ENCODE results near the gene AGBL4. TPM values are rescaled to one million over a fixed set of nuclear protein-coding genes. Genes with fewer than 3 reads are reported as not detected.
"Not testable (repeated sequence)": the region's sequence is repeated elsewhere in the genome, so short reads cannot be mapped to it uniquely, and the experiment has no call there.

The AGBL4 gene
- total RNA-seq, 4 donors from 2014 or later, result not detected

- intact Hi-C loops (cut with DNase I; ENCODE audit: low total_unique reads) (no loop called here), in situ Hi-C loops (cut with MboI; ENCODE audit: low sequenced_read_pairs in 4 of 4) (no loop called here)
- no peak for DNase-seq
- no peak for TF ChIP-seq CTCF (IDR thresholded peaks at IDR 0.05 in 4 of 5, conservative IDR thresholded peaks at IDR 0.05 in 1 of 5)
- TF ChIP-seq POLR2A (IDR thresholded peaks at IDR 0.05), result no peak
- ATAC-seq, result no peak
- H3K27ac ChIP-seq, result no peak overlapping the region
- peaks cover 0 to 4% of the 10 kb centered on the region in 2 donors for H3K4me1 ChIP-seq
- no peaks in the 10 kb centered on the region for H3K9me3 ChIP-seq
- H3K27me3 ChIP-seq, result peaks cover 0 to 7% (median 4%) of the 10 kb centered on the region in 3 donors
- H3K4me3 ChIP-seq, result no peak overlapping the region
- H3K36me3 ChIP-seq, result no peaks in the 10 kb centered on the region
These were observed 1496.7 kb downstream of the AGBL4 start for GRCh38 chr1:48527051-48527450.

DNA sequence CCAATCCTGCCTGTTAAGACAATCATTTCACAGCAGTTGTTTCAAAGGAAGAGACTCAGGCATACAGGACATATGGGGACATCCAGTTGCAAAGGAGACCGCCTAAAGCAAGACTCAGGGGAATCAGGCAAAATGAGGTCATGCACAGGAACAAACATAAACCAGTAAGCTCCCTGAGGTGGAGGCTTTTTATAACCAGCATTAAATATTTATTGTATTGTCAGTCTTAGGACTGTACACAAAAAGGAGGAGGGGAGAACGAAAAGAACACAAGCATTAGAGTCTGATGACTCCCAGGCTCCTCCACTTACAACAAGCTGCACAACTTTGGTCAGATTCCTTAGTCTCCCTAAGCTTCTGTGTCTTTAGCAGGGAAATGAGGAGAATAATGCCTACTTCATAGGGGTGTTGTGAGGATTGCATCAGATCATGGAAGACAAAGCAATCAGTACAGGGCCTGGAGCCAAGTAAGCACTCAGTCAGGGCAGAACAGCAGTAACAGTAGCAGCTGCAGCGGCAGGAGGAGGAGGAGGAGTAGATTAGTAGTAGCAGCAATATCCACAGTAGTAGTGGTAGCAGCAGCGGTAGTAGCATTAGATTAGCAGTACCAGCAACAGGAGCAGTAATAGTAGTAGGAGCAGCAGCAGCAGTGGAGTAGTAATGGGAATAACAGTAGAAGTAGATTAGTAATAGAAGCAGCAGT is 1497.6 kb downstream of the AGBL4 start:
- intact Hi-C loops (cut with DNase I; ENCODE audit: low total_unique reads), result no loop called here
- H3K9me3 ChIP-seq, result no peaks in the 10 kb centered on the region
- H3K36me3 ChIP-seq, result no peaks in the 10 kb centered on the region
- no peak for ATAC-seq
- TF ChIP-seq CTCF (IDR thresholded peaks at IDR 0.05 in 4 of 5, conservative IDR thresholded peaks at IDR 0.05 in 1 of 5) (no peak), POLR2A (IDR thresholded peaks at IDR 0.05) (no peak)
- no peak for DNase-seq
- H3K4me3 ChIP-seq, result no peak overlapping the region
- in situ Hi-C loops (cut with MboI; ENCODE audit: low sequenced_read_pairs in 4 of 4), result no loop called here
- no peak overlapping the region for H3K27ac ChIP-seq
- peaks cover 0 to 4% of the 10 kb centered on the region in 2 donors for H3K4me1 ChIP-seq
- peaks cover 0 to 7% (median 4%) of the 10 kb centered on the region in 3 donors for H3K27me3 ChIP-seq

DNA sequence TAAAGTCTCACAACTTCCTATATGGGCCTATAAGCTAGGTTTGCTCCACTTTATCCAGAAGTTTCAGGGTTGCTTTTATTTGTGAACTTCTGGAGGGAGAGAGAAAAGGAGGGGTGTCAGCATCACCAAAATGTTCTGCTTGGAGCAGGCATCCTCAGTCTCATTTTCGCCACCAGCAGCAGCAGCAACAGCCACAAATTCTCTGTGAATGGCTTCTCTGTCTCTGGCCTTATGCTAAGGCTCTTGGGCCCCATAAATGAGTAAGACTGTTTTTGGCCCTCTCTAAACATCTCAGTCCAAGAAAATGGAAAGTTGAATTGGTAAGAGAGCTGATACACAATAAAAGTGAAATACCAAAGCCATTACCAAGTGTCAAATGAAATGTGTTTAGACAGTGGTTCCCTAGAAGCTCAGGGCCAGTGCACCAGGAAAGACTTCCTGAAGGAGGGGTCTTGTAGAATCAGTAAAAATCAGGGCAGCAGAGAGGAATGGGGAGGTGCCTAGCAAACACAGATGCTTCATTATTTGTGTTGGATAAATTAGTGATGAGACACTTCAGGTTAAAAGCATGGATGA is 1498.8 kb downstream of the AGBL4 start:
- intact Hi-C loops (cut with DNase I; ENCODE audit: low total_unique reads) (no loop called here), in situ Hi-C loops (cut with MboI; ENCODE audit: low sequenced_read_pairs in 4 of 4) (loop anchor here in 1 of 4 donors (25.0 kb wide), 1 partner anchor 413 kb away; no protein-coding TSS in a partner anchor)
- H3K27ac ChIP-seq, result no peak overlapping the region
- H3K36me3 ChIP-seq, result no peaks in the 10 kb centered on the region
- H3K4me1 ChIP-seq, result peaks cover 0 to 4% of the 10 kb centered on the region in 2 donors
- H3K9me3 ChIP-seq, result no peaks in the 10 kb centered on the region
- H3K4me3 ChIP-seq, result no peak overlapping the region
- TF ChIP-seq CTCF (IDR thresholded peaks at IDR 0.05 in 4 of 5, conservative IDR thresholded peaks at IDR 0.05 in 1 of 5), result no peak
- no peak for TF ChIP-seq POLR2A (IDR thresholded peaks at IDR 0.05)
- no peak for DNase-seq
- no peak for ATAC-seq
- peaks cover 0 to 7% (median 4%) of the 10 kb centered on the region in 3 donors for H3K27me3 ChIP-seq

- no peak for TF ChIP-seq POLR2A (IDR thresholded peaks at IDR 0.05)
- no peak for TF ChIP-seq CTCF (IDR thresholded peaks at IDR 0.05 in 4 of 5, conservative IDR thresholded peaks at IDR 0.05 in 1 of 5)
- H3K36me3 ChIP-seq, result no peaks in the 10 kb centered on the region
- H3K9me3 ChIP-seq, result no peaks in the 10 kb centered on the region
- H3K4me1 ChIP-seq, result peaks cover 0 to 4% of the 10 kb centered on the region in 2 donors
- in situ Hi-C loops (cut with MboI; ENCODE audit: low sequenced_read_pairs in 4 of 4) (loop anchor here in 1 of 4 donors (25.0 kb wide), 1 partner anchor 411 kb away; no protein-coding TSS in a partner anchor), intact Hi-C loops (cut with DNase I; ENCODE audit: low total_unique reads) (no loop called here)
- no peak overlapping the region for H3K4me3 ChIP-seq
- H3K27me3 ChIP-seq, result peaks cover 0 to 4% (median 1%) of the 10 kb centered on the region in 3 donors
- no peak for ATAC-seq
- H3K27ac ChIP-seq, result no peak overlapping the region
- no peak for DNase-seq
These were observed 1500.2 kb downstream of the AGBL4 start for GRCh38 chr1:48523558-48523957.

DNA sequence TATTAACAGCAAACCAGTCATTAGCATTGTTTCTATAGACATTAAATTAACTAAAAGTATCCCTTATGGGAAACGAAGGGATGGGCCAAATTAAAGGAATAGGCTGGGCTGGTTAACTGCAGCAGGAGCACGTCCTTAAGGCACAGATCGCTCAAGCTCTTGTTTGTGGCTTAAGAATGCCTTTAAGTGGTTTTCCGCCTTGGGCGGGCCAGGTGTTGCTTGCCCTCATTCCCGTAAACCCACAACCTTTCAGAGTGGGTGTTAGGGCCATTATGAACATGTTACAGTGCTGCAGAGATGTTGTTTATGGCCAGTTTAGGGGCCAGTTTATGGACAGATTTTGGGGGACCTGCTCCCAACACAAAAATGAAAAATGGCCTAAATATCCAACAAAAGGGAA is 1503.9 kb downstream of the AGBL4 start:
- H3K9me3 ChIP-seq; H3K4me1 ChIP-seq; H3K36me3 ChIP-seq; H3K27ac ChIP-seq; H3K4me3 ChIP-seq; DNase-seq; H3K27me3 ChIP-seq; ATAC-seq; intact Hi-C loops (cut with DNase I; ENCODE audit: low total_unique reads): not testable (repeated sequence)
- in situ Hi-C loops (cut with MboI; ENCODE audit: low sequenced_read_pairs in 4 of 4), result loop anchor here in 1 of 4 donors (25.0 kb wide), 1 partner anchor 408 kb away; no protein-coding TSS in a partner anchor
